Metanephros (tissue), 2 donors: Measurements from ENCODE around the gene SELENOH. TPM values are rescaled to one million over a fixed set of nuclear protein-coding genes. Genes with fewer than 3 reads are reported as not detected.

Experiments used
- small RNA-seq: library from RNA; depleted of rRNA; stranded (forward); fragments of <200 nt; gene quantifications from one replicate; pipeline ENCODE3, GENCODE V24; 2014; ENCODE audit warnings: low replicate concordance
- total RNA-seq: library from RNA; depleted of rRNA; stranded (reverse); fragments of >200 nt; gene quantifications from one replicate; pipeline ENCODE4 v1.2.3, GENCODE V29; 2014

The SELENOH gene, protein sequence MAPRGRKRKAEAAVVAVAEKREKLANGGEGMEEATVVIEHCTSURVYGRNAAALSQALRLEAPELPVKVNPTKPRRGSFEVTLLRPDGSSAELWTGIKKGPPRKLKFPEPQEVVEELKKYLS
- 86.8 TPM for total RNA-seq

DNA sequence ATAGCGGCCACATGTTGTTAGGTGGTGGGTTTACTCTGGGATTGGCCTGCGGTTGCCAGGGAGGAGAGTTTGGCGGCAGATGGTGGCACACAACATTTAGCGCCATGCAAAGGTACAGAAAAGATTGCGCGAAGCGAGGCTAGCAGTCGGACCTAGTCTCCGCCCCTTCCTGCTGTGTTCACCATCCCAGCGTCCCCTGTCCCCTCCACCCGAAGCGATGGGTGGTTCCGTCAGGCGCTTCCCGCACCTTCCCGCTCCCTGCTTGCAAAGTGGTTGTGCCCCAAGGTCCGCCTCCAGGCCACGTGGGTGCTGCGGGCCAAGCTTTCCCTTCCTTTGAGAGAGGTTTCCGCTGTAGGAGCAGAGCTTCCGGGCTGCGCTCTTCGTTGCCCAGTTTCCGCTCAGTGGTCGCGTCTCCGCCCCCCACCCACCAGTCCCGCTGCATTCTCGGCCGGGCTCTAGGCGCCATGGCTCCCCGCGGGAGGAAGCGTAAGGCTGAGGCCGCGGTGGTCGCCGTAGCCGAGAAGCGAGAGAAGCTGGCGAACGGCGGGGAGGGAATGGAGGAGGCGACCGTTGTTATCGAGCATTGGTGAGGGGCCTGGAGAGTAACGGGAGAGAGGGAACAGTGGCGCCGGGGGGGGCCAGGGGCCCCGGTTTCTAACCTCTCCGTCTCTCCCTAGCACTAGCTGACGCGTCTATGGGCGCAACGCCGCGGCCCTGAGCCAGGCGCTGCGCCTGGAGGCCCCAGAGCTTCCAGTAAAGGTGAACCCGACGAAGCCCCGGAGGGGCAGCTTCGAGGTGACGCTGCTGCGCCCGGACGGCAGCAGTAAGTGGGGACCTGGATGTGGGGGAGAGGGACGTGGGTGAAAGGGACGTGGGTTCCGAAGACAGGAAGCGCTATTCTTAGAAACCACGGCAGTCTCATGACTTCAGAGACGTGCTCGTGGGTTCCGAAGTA lies at the start of gene SELENOH:
SELENOH (plus strand) TSS at position 360 of the 955 bp plus-strand sequence; CDS start at position 465, 105 bp downstream.

DNA sequence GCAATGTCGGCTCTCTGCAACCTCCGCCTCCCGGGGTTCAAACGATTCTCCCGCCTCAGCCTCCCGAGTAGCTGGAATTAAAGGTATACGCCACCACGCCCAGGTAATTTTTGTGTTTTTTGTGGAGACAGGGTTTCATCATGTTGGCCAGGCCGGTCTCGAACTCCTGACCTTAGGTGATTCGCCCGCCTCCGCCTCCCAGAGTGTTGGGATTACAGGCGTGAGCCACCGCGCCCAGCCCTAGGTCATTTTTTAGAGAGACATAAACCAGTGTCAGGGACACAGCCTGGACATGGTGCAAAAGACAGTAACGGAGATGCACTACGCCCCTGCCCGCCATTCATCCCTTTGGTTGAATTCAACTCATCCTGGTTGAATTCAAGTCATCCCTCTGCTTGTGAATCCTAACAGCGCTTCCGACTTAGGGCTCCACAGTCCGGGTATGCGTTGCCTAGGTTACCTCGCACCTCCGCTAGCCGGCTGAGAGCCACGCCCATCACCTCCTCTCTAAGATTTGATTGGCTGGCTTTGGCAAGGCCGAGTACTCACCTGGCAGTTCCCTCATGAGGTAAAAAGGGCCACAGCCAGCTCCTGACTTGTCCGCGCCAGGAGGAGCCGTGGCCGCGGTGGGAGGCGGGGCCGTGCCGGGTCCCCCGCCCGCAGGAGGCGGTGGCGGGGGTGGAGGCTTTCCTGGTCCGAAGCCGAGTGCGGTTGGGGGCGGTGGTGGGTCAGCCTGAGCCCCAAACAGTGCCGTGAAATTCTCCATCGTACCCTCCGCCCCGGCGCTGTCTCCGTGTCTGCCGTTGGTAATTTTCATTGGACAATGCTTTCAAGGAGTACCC lies 29.7 kb upstream of the SELENOH start, which contains the start of gene MED19:
MED19 (minus strand) TSS at position 802 of the 842 bp plus-strand sequence; CDS start at position 766, 36 bp downstream.

DNA sequence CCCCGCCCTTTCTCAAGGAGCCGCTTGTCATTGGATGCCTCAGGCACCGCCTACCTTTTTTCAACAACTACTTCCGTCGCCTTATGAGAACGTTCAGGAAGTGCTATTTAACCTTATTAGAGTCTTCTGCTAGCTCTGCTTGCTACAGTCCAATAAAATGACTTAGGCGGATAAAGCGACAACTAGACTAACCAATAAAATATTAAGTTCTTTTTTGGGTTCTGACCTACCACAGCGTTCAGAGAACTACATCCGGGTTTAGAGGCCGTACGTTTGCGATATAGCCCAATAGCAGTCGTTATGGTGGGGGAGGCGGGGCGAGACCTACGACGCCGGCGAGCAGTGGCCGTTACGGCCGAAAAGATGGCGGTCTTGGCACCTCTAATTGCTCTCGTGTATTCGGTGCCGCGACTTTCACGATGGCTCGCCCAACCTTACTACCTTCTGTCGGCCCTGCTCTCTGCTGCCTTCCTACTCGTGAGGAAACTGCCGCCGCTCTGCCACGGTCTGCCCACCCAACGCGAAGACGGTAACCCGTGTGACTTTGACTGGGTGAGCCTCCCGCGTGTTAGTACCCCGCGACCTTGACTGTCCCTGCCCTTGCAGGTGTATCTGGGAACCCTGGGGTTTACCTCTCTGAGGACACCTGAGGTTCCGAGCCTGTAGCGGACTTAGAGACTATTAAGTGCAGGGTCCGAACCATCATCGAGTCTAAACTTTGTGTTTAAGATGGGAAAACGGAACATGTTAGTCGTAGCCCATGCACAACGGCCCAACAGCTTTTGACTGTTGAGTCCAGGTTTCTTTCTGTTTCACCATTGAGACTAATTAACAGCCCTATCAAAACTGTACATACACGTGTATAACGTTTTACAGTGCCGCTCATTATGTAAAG lies 28.8 kb upstream of the SELENOH start, which contains the start of gene TMX2:
TMX2 (plus strand) TSS at position 338 of the 895 bp plus-strand sequence; CDS start at position 364, 26 bp downstream.

DNA sequence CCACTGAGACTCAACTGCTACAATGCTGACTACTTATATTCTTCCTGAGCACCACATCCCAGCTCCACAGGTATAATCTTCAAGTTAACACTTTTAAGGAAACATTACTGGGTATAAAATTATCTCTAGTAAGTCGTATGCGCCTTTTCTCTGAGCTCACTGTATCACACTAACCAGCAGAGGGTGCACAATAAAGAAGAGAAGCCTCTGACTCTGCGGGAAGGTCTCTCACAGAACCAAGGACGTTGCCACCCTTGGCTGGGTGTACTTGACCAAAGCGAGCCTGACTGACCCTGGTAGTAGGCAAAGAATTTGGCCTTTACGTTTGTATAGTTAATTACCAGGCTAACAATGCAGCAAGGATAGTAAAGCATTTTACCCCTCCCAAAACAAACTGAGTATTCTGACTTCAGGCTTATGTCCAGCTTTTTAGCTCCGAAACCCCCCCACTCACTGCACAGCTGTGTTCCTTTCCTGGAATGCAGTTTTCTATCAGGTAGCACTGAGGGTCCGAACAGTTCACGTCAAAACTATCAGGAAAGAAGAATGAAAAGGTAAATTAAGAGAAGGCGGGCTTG lies 10.5 kb downstream of the SELENOH start, which contains the start of gene BTBD18:
BTBD18 (minus strand) TSS at position 144 of the 578 bp plus-strand sequence. CDS start 631 bp downstream, outside the sequence.

DNA sequence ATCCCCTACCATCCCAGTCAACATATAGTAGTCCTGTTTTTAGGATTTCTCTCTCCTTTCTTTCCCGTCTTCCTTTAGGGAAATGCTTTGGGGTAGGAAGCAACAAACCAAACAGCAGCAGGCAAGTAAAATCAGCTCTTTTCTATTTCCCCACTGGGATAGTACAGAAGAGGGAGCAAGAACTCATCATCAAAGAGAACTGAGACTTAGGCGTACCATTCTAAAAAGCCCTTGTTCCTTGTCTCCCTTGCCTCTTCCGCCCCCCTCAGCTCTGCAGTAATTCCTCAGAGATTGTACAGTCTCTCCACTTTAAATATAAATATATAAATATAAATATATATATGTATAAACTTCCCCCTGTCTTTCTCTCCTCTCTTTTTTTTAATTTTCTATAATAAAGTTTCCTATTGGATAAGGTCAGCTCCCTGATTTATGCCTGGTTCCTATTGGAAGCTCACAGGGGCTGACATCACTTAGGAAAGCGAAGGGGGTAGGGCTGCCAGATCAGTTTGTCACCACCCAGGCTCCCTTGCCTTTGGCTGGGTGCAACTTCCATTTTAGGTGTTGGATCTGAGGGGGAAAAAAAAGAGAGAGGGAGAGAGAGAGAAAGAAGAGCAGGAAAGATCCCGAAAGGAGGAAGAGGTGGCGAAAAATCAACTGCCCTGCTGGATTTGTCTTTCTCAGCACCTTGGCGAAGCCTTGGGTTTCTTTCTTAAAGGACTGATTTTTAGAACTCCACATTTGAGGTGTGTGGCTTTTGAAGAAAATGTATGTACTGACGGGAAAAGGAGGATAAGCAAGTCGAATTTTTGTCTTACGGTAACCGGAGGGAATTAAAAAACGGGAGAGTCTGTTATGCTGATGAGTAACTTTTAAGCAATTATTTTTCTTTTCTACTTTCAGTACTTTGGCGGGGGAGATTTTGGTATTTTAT lies 20.3 kb downstream of the SELENOH start, which contains the start of gene CTNND1:
CTNND1 (plus strand) TSS at position 502 of the 934 bp plus-strand sequence. CDS start 29,677 bp downstream, outside the sequence.

Small RNAs within 50 kb of the gene (small RNA-seq; reads per million reads assigned to genes)
- gene AP001931.1 (not detected), gene TMX2-CTNND1 (not detected)

Other genes starting within 250 kb of the SELENOH start
- 18.0 TPM for gene SLC43A1, start 225.8 kb upstream of the SELENOH start, total RNA-seq
- 26.3 TPM for gene TIMM10, start 210.7 kb upstream of the SELENOH start, total RNA-seq
- gene SMTNL1, start 203.9 kb upstream of the SELENOH start, total RNA-seq, result 9.8 TPM
- gene UBE2L6, start 173.8 kb upstream of the SELENOH start, total RNA-seq, result 22.5 TPM
- gene SERPING1, start 143.8 kb upstream of the SELENOH start, total RNA-seq, result 53.5 TPM
- 1.9 TPM for gene YPEL4, start 91.6 kb upstream of the SELENOH start, total RNA-seq
- 10.5 TPM for gene CLP1, start 83.7 kb upstream of the SELENOH start, total RNA-seq
- 36.3 TPM for gene ZDHHC5, start 73.4 kb upstream of the SELENOH start, total RNA-seq
- gene MED19, start 29.3 kb upstream of the SELENOH start, total RNA-seq, result 12.6 TPM
- 58.4 TPM for gene TMX2, start 28.9 kb upstream of the SELENOH start, total RNA-seq
- not detected for gene BTBD18, start 10.3 kb downstream of the SELENOH start, total RNA-seq
- gene CTNND1, start 20.3 kb downstream of the SELENOH start, total RNA-seq, result 241 TPM